HG02678 (cell line): Measurements from ENCODE around the gene SH3PXD2A.

Experiments
- ATAC-seq: cut with Tn5 transposase; IDR thresholded peaks from one replicate; pipeline ENCODE4 v1.9.1; 2021; ENCODE audit warnings: mild to moderate bottlenecking, moderate library complexity; ENCODE audit not compliant: unreplicated experiment

SH3PXD2A gene

GRCh38 chr10:103593022-103593570, 262.3 kb downstream of the SH3PXD2A start:
- ATAC-seq, result no peak

GRCh38 chr10:103592186-103593021, 263.0 kb downstream of the SH3PXD2A start:
- ATAC-seq, result peak; percentile 64

- ATAC-seq, result no peak
Observed at GRCh38 chr10:103590744-103591291, 264.6 kb downstream of the SH3PXD2A start.

GRCh38 chr10:103590060-103590459, 265.3 kb downstream of the SH3PXD2A start:
- ATAC-seq, result no peak

GRCh38 chr10:103589074-103589630, 266.2 kb downstream of the SH3PXD2A start:
- no peak for ATAC-seq

- ATAC-seq, result no peak
Observed at GRCh38 chr10:103587073-103587472, 268.3 kb downstream of the SH3PXD2A start.

GRCh38 chr10:103585011-103585405, 270.4 kb downstream of the SH3PXD2A start:
- ATAC-seq, result no peak

GRCh38 chr10:103584216-103585010, 271.0 kb downstream of the SH3PXD2A start:
- ATAC-seq, result peak; percentile 55

GRCh38 chr10:103583871-103584215, 271.5 kb downstream of the SH3PXD2A start:
- ATAC-seq, result peak; percentile 9

GRCh38 chr10:103582331-103583123, 272.8 kb downstream of the SH3PXD2A start:
- no peak for ATAC-seq

GRCh38 chr10:103581499-103581898, 273.9 kb downstream of the SH3PXD2A start:
- no peak for ATAC-seq

GRCh38 chr10:103580430-103580829, 274.9 kb downstream of the SH3PXD2A start:
- ATAC-seq, result no peak

- no peak for ATAC-seq
Observed at GRCh38 chr10:103580011-103580410, 275.4 kb downstream of the SH3PXD2A start.

GRCh38 chr10:103578782-103579382, 276.5 kb downstream of the SH3PXD2A start:
- ATAC-seq, result peak; percentile 93

GRCh38 chr10:103576862-103577261, 278.5 kb downstream of the SH3PXD2A start:
- no peak for ATAC-seq

- ATAC-seq, result no peak
Observed at GRCh38 chr10:103576076-103576471, 279.3 kb downstream of the SH3PXD2A start.

- no peak for ATAC-seq
Observed at GRCh38 chr10:103575416-103576075, 279.8 kb downstream of the SH3PXD2A start.

GRCh38 chr10:103574097-103575061, 281.0 kb downstream of the SH3PXD2A start:
- ATAC-seq, result no peak
